K562 (cell line): ENCODE data around the gene CPPED1. TPM values are rescaled to one million over a fixed set of nuclear protein-coding genes. Genes with fewer than 3 reads are reported as not detected.

Source experiments
- ATAC-seq: fragments of 200-7000 bp; cut with Tn5 transposase; 3 replicates; pipeline ENCODE4 v1.9.1; 2020; ENCODE audit warnings: moderate library complexity
- BruUV-seq: library from RNA; stranded (reverse); fragments of 400-500 nt; replicated peaks from 2 replicates; lab custom pipeline; 2021; lab: Mats Ljungman, UMichigan
- CTCF ChIA-PET: fragments of 300-600 bp; formaldehyde crosslinking; extraction: SDS; loops from one replicate; lab custom pipeline; 2021; ENCODE audit warnings: low intra/inter-chr PET ratio; lab: Yijun Ruan, JAX
- POLR2A ChIA-PET: fragments of 300-600, 350-650 bp; sonication (Branson Sonifier 250); formaldehyde crosslinking; extraction: SDS; loops from one replicate; lab custom pipeline; 2021; ENCODE audit warnings: antibody characterized with exemption, inconsistent platforms; lab: Yijun Ruan, JAX
- DNase-seq, 4 experiments: peaks; one replicate each; pipeline versions ENCODE4 v3.0.0 to v3.0.0-alpha.2; 2011 to 2018; ENCODE audit warnings: low spot score in 3 of 4, mixed read lengths in 3 of 4; ENCODE audit errors: extremely low read depth in 1 of 4
- FAIRE-seq: peaks from 2 replicates; lab custom pipeline; 2011; peaks lifted over from hg19 to GRCh38; lab: Jason Lieb, UNC
- H2AFZ ChIP-seq: 2 replicates; pipeline ENCODE4 v1.6.0; 2011; ENCODE audit warnings: low read depth, low read length, control low read depth, inconsistent platforms
- H3K27ac ChIP-seq: fragments of 200-600 bp; 3 replicates; pipeline ENCODE4 v1.8.0; 2011; ENCODE audit warnings: low read depth, mild to moderate bottlenecking, control low read depth, inconsistent platforms, low read length, moderate library complexity, mixed read lengths; ENCODE audit errors: extremely low read depth
- H3K27me3 ChIP-seq, 2 experiments: fragments of 300-600 bp in 1 of 2; 2 replicates in 1 of 2; 3 replicates in 1 of 2; pipeline versions ENCODE4 v1.6.0 to v1.8.0; 2011; ENCODE audit warnings: inconsistent platforms in 2 of 2, low read length in 2 of 2, mild to moderate bottlenecking in 1 of 2, mixed read lengths in 1 of 2, moderate library complexity in 1 of 2; ENCODE audit not compliant: control insufficient read depth in 2 of 2, insufficient read depth in 2 of 2
- H3K36me3 ChIP-seq: fragments of 300-600 bp; 3 replicates; pipeline ENCODE4 v1.8.0; 2011; ENCODE audit warnings: mild to moderate bottlenecking, low read length, inconsistent platforms; ENCODE audit not compliant: control insufficient read depth, insufficient read depth
- H3K4me1 ChIP-seq, 2 experiments: fragments of 200-600 bp in 1 of 2; replicated peaks in 1 of 2; 2 replicates in 1 of 2; 3 replicates in 1 of 2; pipeline versions ENCODE4 v1.5.1 to v1.8.0; 2011; ENCODE audit warnings: inconsistent platforms in 2 of 2, low read length in 2 of 2, mild to moderate bottlenecking in 1 of 2, mixed read lengths in 1 of 2, moderate library complexity in 1 of 2; ENCODE audit not compliant: control insufficient read depth in 2 of 2, insufficient read depth in 2 of 2
- H3K4me2 ChIP-seq: 2 replicates; pipeline ENCODE4 v1.6.1; 2011; ENCODE audit warnings: low read length, control low read depth, inconsistent platforms, mixed read lengths; ENCODE audit not compliant: insufficient read depth
- H3K4me3 ChIP-seq: fragments of 200-600 bp; sonication (generic), shearing (Covaris generic); 2 replicates; pipeline ENCODE4 v1.5.1; 2016; ENCODE audit warnings: control low read depth, inconsistent platforms
- H3K79me2 ChIP-seq: fragments of 200-600 bp; 3 replicates; pipeline ENCODE4 v1.8.0; 2011; ENCODE audit warnings: low read length, inconsistent platforms; ENCODE audit not compliant: control insufficient read depth, insufficient read depth
- H3K9ac ChIP-seq, 2 experiments: 2 replicates each; pipeline versions ENCODE4 v1.6.0 to v1.6.1; 2011; ENCODE audit warnings: low read depth in 2 of 2, low read length in 2 of 2, control low read depth in 1 of 2, inconsistent platforms in 1 of 2, mild to moderate bottlenecking in 1 of 2, mixed read lengths in 1 of 2; ENCODE audit not compliant: insufficient read depth in 1 of 2
- H3K9me1 ChIP-seq: one replicate; pipeline ENCODE4 v1.6.0; 2011; ENCODE audit warnings: inconsistent platforms, mild to moderate bottlenecking, low read length, moderate library complexity; ENCODE audit not compliant: control insufficient read depth, insufficient read depth
- H3K9me3 ChIP-seq: replicated peaks from 2 replicates; pipeline ENCODE4 v1.5.1; 2011; ENCODE audit warnings: low read depth, low read length, inconsistent platforms; ENCODE audit not compliant: control insufficient read depth, insufficient read depth
- H4K20me1 ChIP-seq: replicated peaks from 2 replicates; pipeline ENCODE4 v1.6.1; 2011; ENCODE audit warnings: low read length, inconsistent platforms, mixed read lengths; ENCODE audit not compliant: control insufficient read depth, insufficient read depth
- BCOR ChIP-seq: fragments of 450-650 bp; IDR thresholded peaks from 2 replicates; pipeline ENCODE4 v1.6.1; 2016
- IRF2 ChIP-seq: sonication (generic); formaldehyde crosslinking; IDR thresholded peaks from 2 replicates; pipeline ENCODE4 v1.8.1; 2022; ENCODE audit warnings: mild to moderate bottlenecking, missing genetic modification reagents
- MAX ChIP-seq: sonication (generic); formaldehyde crosslinking; IDR thresholded peaks from 2 replicates; pipeline ENCODE4 v1.9.0; 2022; ENCODE audit warnings: mild to moderate bottlenecking, missing genetic modification reagents
- MBD1 ChIP-seq: fragments of 250-450 bp; sonication (Bioruptor Pico); IDR thresholded peaks from 2 replicates; pipeline ENCODE4 v1.8.0; 2022; ENCODE audit warnings: inconsistent platforms
- MCM7 ChIP-seq, 2 experiments: fragments of 450-650 bp; IDR thresholded peaks; 2 replicates each; pipeline ENCODE4 v1.6.1; 2016 to 2018
- WGBS: fragments of 100-300 bp; shearing (Covaris generic); methylation state at CpG from one replicate; pipeline ENCODE4 v1.1.6; 2016; ENCODE audit warnings: low coverage, mixed read lengths; ENCODE audit not compliant: insufficient coverage; ENCODE audit errors: missing lambda C conversion rate; 5-methylcytosine and 5-hydroxymethylcytosine counted together
- in situ Hi-C: fragments of 300-500 bp; cut with MboI; formaldehyde crosslinking; loops from 4 replicates; pipeline ENCODE4 v1.15.0; 2018; ENCODE audit warnings: inconsistent platforms, mixed read lengths
- intact Hi-C: fragments of 100-400 bp; cut with micrococcal nuclease; formaldehyde crosslinking; loops from 2 replicates; pipeline ENCODE4 v1.14.2; 2022
- polyA plus RNA-seq, 8 experiments: library from polyadenylated mRNA; depleted of rRNA in 4 of 8; stranded (reverse) in 5 of 8; unstranded in 3 of 8; fragments of >200 nt; fragmentation: Nextera tagmentation in 2 of 8; fragmentation: Illumina TruSeq in 1 of 8; extraction: Ambion mirVana in 2 of 8; extraction: Trizol in 1 of 8; gene quantifications; 2 replicates each; pipeline versions ENCODE4 v1.2.1 to v1.2.3, GENCODE V29; 2011 to 2014; ENCODE audit warnings: inconsistent platforms in 1 of 8, missing spikeins in 1 of 8
- total RNA-seq, 7 experiments: library from RNA; depleted of rRNA in 6 of 7; stranded (reverse); fragments of >200 nt in 6 of 7; fragmentation: Illumina TruSeq in 2 of 7; extraction: Trizol in 2 of 7; gene quantifications; 2 replicates each; pipeline versions ENCODE4 v1.2.1 to v1.2.3, GENCODE V29; 2011 to 2021; ENCODE audit warnings: low replicate concordance in 1 of 7

The CPPED1 gene
- total and polyA plus RNA-seq, 9 of the 15 experiments (the other 6 are each of a cell fraction or from before 2014, with no cell fraction given), result 7.5 to 25.7 (median 16.9) TPM

- intact Hi-C loops (no loop called here), in situ Hi-C loops (no loop called here)
- no TSS peak for BruUV-seq
- Histone ChIP-seq H3K9ac (no peak overlapping the region), H3K27ac (no peak overlapping the region), H3K27me3 (no peaks in the 10 kb centered on the region), H3K9me3 (peaks cover 3% of the 10 kb centered on the region; the same call in 1 of the 2 replicates), H3K79me2 (no peaks in the 10 kb centered on the region), H3K9me1 (no peaks in the 10 kb centered on the region), H3K36me3 (no peaks in the 10 kb centered on the region), H3K4me1 (no peaks in the 10 kb centered on the region; a peak in 1 of 5 replicates), H3K4me3 (no peak overlapping the region), H2AFZ (no peak overlapping the region), H3K4me2 (no peak overlapping the region)
- ChIA-PET POLR2A (no interaction called here), CTCF (no interaction called here)
- no peak for ATAC-seq
- DNase-seq, result no peak
- FAIRE-seq, result no peak
- TF ChIP-seq MBD1 (CRISPR knock-in tag) (no peak), MAX (CRISPR knock-in tag) (no peak), BCOR (no peak), MCM7 (IDR thresholded peaks at IDR 0.05) (no peak), IRF2 (no peak)
- TF ChIP-seq, all 486 proteins: peak for 0
- no peaks in the 10 kb centered on the region for H4K20me1 ChIP-seq
- WGBS, result 93% methylated on average over 7 of the region's 7 CpGs
Measured at GRCh38 chr16:12747827-12748226, 55.9 kb downstream of the CPPED1 start.
